Activated CD4-positive, alpha-beta T cell treated with anti-CD3 and anti-CD28 coated beads, Interleukin-2, amount 10 ng/mL, durations not matched to agents 24 days and 14 days (primary cell): ENCODE measurements around the gene FBXW2. TPM values are rescaled to one million over a fixed set of nuclear protein-coding genes. Genes with fewer than 3 reads are reported as not detected.
A peak's percentile ranks its signal among the peaks of the same experiment; 100 is the strongest.
"Not testable (repeated sequence)": the region's sequence is repeated elsewhere in the genome, so short reads cannot be mapped to it uniquely, and the experiment has no call there.

Experiments used
- DNase-seq: peaks from one replicate; pipeline ENCODE4 v3.0.0; 2022
- H3K27ac Mint-ChIP-seq: one replicate; pipeline ENCODE4 v1.8.0; 2022; ENCODE audit warnings: mild to moderate bottlenecking, mixed read lengths
- H3K27me3 Mint-ChIP-seq: one replicate; pipeline ENCODE4 v1.8.0; 2022; ENCODE audit warnings: mixed read lengths
- H3K36me3 Mint-ChIP-seq: one replicate; pipeline ENCODE4 v1.8.0; 2022; ENCODE audit warnings: low read depth, mild to moderate bottlenecking, mixed read lengths
- H3K4me1 Mint-ChIP-seq: one replicate; pipeline ENCODE4 v1.8.0; 2021; ENCODE audit warnings: mixed read lengths
- H3K4me3 Mint-ChIP-seq: one replicate; pipeline ENCODE4 v1.8.0; 2022; ENCODE audit warnings: mild to moderate bottlenecking, moderate library complexity, mixed read lengths
- H3K9me3 Mint-ChIP-seq: one replicate; pipeline ENCODE4 v1.8.0; 2021; ENCODE audit warnings: mixed read lengths
- intact Hi-C: fragments of 100-400 bp; cut with micrococcal nuclease; formaldehyde crosslinking; loops from one replicate; pipeline ENCODE4 v1.15.1; 2023
- total RNA-seq: library from RNA; stranded (reverse); gene quantifications from 2 replicates; pipeline ENCODE4 v1.2.3, GENCODE V29; 2022

Gene FBXW2
- total RNA-seq, 1 donor from 2014 or later, result 84.9 TPM

DNA sequence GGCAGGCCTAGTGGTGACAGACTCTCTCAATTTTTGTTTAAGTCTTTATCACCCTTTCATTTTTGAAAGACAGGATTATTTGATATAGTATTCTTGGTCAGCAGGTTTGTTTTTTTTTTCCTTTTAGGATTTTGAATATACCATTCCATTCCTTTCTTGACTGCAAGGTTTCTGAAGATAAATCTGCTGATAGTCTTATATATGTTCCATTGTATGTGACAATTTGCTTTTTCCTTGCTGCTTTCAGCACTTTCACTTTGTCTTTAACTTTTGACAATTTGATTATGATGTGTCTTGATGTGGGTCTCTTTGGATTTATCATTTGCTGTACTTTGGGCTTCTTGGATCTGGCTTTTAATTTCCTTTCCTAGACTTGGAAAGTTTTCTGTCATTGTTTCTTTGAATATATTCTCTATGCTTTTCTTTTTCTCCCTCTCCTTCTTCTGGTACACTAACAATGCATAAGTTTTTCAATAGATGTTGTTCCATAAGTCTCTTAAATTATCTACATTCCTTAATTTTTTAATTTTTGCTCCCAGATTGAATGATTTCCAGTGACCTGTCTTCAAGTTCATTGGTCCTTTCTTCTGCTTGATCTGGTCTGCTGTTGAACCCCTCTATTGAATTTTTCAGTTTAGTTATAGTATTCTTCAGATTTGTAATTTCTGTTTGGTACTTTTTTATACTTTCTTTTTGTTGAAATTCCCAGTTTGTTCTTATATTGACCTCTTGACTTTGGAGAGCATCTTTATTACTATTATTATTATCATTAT is 14.6 kb upstream of the FBXW2 start:
- Mint-ChIP-seq H3K4me3 (no peak overlapping the region), H3K27me3 (no peaks in the 10 kb centered on the region), H3K36me3 (peaks cover 19% of the 10 kb centered on the region), H3K4me1 (no peaks in the 10 kb centered on the region), H3K27ac (no peak overlapping the region), H3K9me3 (peaks cover 27% of the 10 kb centered on the region)
- intact Hi-C loops, result no loop called here
- no peak for DNase-seq

DNA sequence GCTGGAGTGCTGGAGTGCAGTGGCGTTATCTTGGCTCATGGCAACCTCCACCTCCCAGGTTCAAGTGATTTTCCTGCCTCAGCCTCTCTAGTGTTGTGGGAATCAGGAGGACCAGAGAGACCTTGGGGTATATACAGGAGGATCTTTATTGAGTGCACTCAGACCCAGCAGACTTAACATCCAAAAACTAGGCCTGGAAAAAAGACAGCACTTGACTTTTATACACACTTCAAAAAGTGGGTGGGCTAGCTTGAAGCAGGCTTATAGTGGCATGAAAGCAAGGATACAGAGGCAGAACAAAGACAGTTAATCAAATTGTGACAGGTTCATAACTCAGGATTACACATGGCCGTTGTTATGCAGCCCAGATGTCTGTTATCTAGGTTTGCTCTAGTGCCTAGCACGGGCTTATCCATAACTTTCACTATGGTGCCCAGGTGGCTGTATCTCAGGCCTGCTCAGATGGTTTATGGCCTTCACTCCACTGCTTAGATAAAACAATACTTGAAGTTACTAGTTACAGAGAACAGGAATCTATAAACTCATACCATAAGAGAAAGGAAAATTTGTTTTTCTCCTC is 11.7 kb upstream of the FBXW2 start:
- H3K27me3 Mint-ChIP-seq, H3K4me1 Mint-ChIP-seq, intact Hi-C loops, DNase-seq, H3K4me3 Mint-ChIP-seq, H3K27ac Mint-ChIP-seq: not testable (repeated sequence)
- Mint-ChIP-seq H3K36me3 (peaks cover 19% of the 10 kb centered on the region), H3K9me3 (peaks cover 24% of the 10 kb centered on the region)

DNA sequence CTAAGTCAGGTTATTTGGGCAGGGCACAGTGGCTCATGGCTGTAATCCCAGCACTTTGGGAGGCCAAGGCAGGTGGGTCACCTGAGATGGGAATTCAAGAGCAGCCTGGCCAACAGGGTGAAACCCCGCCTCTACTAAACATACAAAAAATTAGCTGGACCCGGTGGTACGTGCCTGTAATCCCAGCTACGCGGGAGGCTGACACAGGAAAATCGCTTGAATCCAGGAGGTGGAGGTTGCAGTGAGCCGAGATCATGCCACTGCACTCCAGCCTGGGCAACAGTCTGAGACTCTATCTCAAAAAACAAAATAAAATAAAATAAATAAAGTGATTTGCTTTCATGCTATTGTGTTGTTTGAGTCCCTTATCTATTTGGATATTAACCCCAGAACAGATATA is 8.2 kb upstream of the FBXW2 start:
- peaks cover 9% of the 10 kb centered on the region for H3K9me3 Mint-ChIP-seq
- no peak overlapping the region for H3K4me3 Mint-ChIP-seq
- no peaks in the 10 kb centered on the region for H3K27me3 Mint-ChIP-seq
- H3K27ac Mint-ChIP-seq, result no peak overlapping the region
- H3K36me3 Mint-ChIP-seq, result peaks cover 6% of the 10 kb centered on the region
- no peak for DNase-seq
- H3K4me1 Mint-ChIP-seq, result no peaks in the 10 kb centered on the region
- intact Hi-C loops, result no loop called here

DNA sequence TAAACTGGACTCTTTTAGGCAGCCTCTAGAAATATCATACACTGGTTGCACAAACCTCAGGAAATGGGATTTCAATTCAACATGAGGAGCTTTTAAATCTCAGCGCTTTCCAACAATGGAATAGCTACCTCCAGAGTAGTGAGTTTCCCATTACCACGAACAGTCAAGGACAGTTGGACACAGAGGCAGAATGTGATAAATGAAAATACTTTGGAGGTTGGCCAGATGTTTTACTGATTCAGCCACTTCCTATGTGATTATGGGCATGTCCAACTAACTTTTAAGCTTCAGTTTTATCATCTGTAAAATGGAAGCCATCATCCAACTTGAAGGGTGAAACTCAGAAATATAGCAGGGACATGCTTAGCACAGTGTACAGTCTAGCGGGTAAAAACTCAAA is 2.1 kb downstream of the FBXW2 start:
- Mint-ChIP-seq H3K36me3 (peaks cover 43% of the 10 kb centered on the region), H3K9me3 (no peaks in the 10 kb centered on the region), H3K27ac (no peak overlapping the region), H3K27me3 (no peaks in the 10 kb centered on the region), H3K4me3 (peak overlapping the region; percentile 86), H3K4me1 (peaks cover 54% of the 10 kb centered on the region)
- intact Hi-C loops, result loop anchor here (10.0 kb wide), 1 partner anchor 76 kb away; the partner anchor contains the start of gene MEGF9
- no peak for DNase-seq

DNA sequence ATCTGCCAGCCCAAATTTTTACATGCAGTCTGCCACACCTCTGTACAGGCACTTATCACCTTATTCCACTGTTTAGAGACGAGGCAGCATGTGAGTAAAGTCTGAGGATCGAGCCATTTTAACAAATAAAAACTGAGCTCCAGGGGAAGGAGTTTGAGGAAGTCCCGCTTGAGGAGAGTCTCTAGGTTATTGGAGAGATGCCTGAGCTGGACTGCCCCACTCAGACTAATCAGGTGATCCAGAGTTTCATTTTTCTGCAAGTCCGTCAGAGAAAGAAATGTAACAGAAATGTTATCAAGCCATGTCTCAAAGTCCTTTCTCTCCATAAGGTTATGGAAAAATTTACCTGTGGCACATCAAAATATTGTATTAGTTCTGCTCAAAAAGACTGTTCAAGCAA is 5.3 kb downstream of the FBXW2 start:
- Mint-ChIP-seq H3K4me3 (no peak overlapping the region), H3K27me3 (no peaks in the 10 kb centered on the region), H3K36me3 (peaks cover 63% of the 10 kb centered on the region), H3K27ac (peak overlapping the region; percentile 36), H3K9me3 (no peaks in the 10 kb centered on the region), H3K4me1 (peaks cover 57% of the 10 kb centered on the region)
- intact Hi-C loops, result no loop called here
- no peak for DNase-seq

DNA sequence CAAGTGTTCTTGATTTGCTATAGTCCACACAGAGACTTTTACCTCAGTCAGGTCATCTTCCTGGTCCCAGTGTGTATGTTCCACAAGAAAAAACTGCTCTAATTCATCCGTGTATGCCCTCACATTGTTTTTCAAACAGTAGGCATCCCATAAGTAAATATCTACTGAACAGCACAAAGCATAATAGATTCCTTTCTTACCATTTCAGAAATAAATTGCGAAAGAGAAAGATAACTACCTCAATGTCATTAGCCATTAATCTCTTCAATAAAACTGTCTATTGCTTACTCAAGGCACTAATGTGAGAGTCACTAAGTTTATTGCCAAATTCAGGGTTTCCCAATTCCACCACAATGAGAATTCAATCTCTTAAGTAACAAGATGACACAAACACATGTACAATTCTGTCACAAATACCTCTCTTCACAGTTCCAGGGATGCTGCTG is 9.6 kb downstream of the FBXW2 start:
- no peaks in the 10 kb centered on the region for H3K27me3 Mint-ChIP-seq
- H3K4me1 Mint-ChIP-seq, result peaks cover 33% of the 10 kb centered on the region
- no peak overlapping the region for H3K27ac Mint-ChIP-seq
- intact Hi-C loops, result no loop called here
- no peak overlapping the region for H3K4me3 Mint-ChIP-seq
- peaks cover 3% of the 10 kb centered on the region for H3K9me3 Mint-ChIP-seq
- H3K36me3 Mint-ChIP-seq, result peaks cover 67% of the 10 kb centered on the region
- DNase-seq, result no peak

DNA sequence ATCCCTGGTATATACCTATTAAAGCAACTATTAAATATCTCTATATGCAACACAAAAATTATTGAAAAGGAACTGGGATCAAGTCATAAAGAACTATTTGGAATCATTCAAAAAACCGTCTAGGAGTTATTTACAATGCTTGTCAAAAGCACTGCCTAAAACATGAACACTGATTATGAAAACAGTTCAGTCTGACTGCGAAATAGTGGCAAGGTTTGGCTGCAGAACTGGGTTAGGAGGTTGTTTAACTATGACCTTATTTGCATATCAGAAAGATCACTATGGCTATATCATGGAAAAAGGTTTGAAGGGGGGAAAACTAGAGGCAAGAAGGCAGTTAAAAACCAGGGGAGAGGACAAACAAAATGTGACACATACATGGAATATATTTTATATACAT is 12.0 kb downstream of the FBXW2 start:
- Mint-ChIP-seq H3K9me3 (peaks cover 3% of the 10 kb centered on the region), H3K4me1 (peaks cover 21% of the 10 kb centered on the region), H3K27ac (peak overlapping the region; percentile 56), H3K27me3 (no peaks in the 10 kb centered on the region), H3K36me3 (peaks cover 67% of the 10 kb centered on the region), H3K4me3 (no peak overlapping the region)
- no peak for DNase-seq
- intact Hi-C loops, result no loop called here

DNA sequence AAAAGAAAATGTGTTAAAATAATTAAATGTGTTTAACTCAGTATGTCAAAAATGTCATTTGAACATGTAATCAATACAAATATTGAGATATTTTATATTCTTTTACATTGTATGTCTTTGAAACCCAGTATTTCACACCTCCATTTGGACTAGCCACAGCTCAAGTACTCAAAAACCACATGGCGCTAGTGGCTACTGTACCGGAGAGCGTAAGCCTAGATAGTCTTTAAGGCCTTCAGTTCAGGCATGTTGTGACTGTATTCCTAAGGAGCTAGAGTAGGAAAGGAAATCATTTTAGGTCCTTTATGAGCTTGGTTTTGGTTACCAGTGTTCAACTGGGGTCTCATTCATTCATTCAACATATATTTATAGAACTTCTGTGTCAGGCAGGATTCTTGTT is 12.8 kb downstream of the FBXW2 start:
- H3K9me3 Mint-ChIP-seq, result peaks cover 3% of the 10 kb centered on the region
- H3K36me3 Mint-ChIP-seq, result peaks cover 66% of the 10 kb centered on the region
- H3K27me3 Mint-ChIP-seq, result no peaks in the 10 kb centered on the region

DNA sequence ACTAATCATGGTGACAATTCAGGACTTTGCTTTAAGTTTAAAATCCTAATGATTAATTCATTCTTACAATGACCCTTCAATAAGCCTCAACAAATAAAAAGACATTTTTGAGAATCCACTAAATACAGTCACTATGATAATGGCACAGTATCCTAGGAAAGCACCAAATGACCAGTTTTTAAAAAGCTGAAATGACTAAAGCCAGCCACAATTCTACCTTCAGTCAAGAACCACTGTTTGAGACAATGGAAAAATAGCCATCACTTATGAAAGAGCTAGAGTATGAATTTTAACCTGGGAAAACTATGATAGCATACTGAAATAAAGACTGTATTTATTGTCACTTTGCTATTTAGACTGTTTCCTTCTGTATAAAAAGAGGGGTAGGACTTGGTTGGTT is 14.0 kb downstream of the FBXW2 start:
- Mint-ChIP-seq H3K27ac (no peak overlapping the region), H3K9me3 (peaks cover 3% of the 10 kb centered on the region), H3K27me3 (no peaks in the 10 kb centered on the region), H3K4me1 (peaks cover 15% of the 10 kb centered on the region), H3K4me3 (no peak overlapping the region), H3K36me3 (peaks cover 64% of the 10 kb centered on the region)
- intact Hi-C loops, result no loop called here
- no peak for DNase-seq

More for the DNA sequence above, 12.8 kb downstream of the FBXW2 start:
- peaks cover 18% of the 10 kb centered on the region for H3K4me1 Mint-ChIP-seq
- H3K27ac Mint-ChIP-seq, result no peak overlapping the region
- intact Hi-C loops, result no loop called here
- DNase-seq, result no peak
- no peak overlapping the region for H3K4me3 Mint-ChIP-seq

DNA sequence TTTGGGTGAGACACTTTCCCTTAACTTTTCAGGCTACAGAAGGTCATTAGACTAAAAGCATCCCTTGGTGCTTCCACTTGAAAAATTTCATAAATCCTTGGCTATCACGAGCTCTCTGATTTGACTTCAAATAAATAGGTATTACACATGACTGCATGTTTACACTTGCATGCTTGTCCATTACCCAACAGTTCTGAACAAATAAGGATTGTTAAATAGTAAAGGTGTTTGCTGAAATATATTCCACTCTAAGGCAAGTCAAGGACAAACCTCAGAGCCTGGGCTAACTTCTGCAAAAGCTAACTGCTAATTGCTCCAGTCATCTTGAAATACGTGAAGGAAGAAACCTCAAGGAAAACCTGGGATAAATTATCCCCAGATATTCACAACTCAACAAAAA is 14.5 kb downstream of the FBXW2 start:
- Mint-ChIP-seq H3K9me3 (peaks cover 3% of the 10 kb centered on the region), H3K4me3 (no peak overlapping the region), H3K27ac (peak overlapping the region; percentile 2), H3K4me1 (peaks cover 11% of the 10 kb centered on the region), H3K36me3 (peaks cover 60% of the 10 kb centered on the region), H3K27me3 (no peaks in the 10 kb centered on the region)
- DNase-seq, result no peak
- intact Hi-C loops, result no loop called here

DNA sequence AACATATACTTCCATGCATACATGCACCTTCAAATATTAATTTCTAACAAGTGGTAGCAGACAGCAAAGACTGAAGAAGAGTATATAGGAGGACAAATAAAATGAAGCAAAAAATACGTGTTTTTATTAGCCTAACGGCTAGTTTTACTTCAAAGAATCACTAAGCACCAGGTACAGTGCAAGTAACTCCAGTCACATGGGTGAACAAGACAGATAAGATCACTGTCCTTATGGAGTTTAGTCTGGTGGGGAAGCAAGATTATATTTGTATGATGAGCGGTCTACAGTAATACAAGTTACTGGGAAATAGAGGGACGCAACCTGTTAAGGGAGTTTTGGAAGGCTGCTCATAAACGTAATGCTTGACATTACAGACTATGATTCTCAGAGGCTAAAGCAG is 16.0 kb downstream of the FBXW2 start:
- Mint-ChIP-seq H3K36me3 (peaks cover 52% of the 10 kb centered on the region), H3K27ac (no peak overlapping the region), H3K27me3 (no peaks in the 10 kb centered on the region), H3K4me1 (peaks cover 8% of the 10 kb centered on the region), H3K9me3 (peaks cover 3% of the 10 kb centered on the region), H3K4me3 (no peak overlapping the region)
- DNase-seq, result no peak
- intact Hi-C loops, result no loop called here

DNA sequence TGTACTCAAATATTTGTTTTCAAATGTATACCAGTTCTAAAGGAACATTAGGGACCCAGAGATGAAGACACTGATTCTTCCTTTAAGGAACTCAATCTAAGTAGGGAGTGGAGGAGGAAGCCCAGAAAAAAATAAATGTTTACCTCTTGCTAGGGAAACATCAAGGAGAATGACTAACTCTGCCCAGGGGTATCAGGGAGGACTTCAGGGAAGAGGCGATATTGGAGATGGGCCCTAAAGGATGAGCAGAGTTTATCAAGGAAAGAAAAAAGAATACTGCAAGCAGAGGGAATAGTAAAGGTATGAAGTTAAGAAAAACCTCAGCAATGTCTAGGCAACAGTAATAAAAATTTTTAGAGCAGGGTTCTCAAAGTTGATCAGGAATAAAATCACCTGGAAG is 16.4 kb downstream of the FBXW2 start:
- Mint-ChIP-seq H3K4me1 (peaks cover 8% of the 10 kb centered on the region), H3K27ac (no peak overlapping the region), H3K4me3 (no peak overlapping the region), H3K27me3 (no peaks in the 10 kb centered on the region), H3K9me3 (peaks cover 3% of the 10 kb centered on the region), H3K36me3 (peaks cover 54% of the 10 kb centered on the region)
- no peak for DNase-seq
- intact Hi-C loops, result no loop called here

DNA sequence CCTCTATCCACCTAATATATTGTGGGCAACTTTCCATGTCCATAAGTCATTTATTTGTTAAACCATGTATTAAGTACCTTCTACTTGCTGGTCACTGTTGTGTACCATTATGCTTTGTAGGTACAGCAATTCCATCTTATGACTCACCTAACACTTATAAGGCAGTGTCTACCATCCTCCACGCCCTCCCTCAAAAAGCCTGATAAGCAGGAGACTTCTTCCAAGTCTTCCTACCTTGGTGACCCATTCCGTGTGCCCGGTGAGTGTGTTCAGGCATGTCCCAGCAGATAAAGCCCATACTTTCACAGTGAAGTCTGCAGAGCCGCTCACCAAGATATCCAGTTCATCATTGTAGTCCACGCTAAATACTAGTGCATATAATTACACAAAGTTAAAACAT is 17.4 kb downstream of the FBXW2 start:
- H3K27me3 Mint-ChIP-seq, result no peaks in the 10 kb centered on the region
- H3K9me3 Mint-ChIP-seq, result no peaks in the 10 kb centered on the region
- no peak for DNase-seq
- peaks cover 57% of the 10 kb centered on the region for H3K36me3 Mint-ChIP-seq
- H3K27ac Mint-ChIP-seq, result peak overlapping the region; percentile 45
- peaks cover 11% of the 10 kb centered on the region for H3K4me1 Mint-ChIP-seq
- H3K4me3 Mint-ChIP-seq, result no peak overlapping the region
- intact Hi-C loops, result no loop called here

DNA sequence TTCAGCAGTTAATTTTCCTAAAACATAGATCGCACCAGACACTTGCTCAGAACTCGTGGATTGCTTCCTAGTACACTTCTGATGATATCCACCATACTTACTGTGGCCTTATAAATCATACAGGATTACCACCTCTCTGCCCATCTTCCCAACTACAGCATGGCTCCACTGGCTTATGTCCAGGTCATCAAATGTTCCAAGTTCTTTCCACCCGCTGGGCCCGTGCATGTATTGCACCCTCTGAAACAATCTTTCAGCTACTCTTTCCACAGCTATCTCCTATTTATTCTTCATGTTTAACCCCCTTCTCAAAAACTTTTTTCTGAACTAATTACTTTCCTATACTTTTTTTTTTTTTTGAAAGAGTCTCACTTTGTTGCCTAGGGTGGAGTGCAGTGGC is 18.5 kb downstream of the FBXW2 start:
- no peak for DNase-seq
- H3K4me3 Mint-ChIP-seq, result no peak overlapping the region
- intact Hi-C loops, result loop anchor here (5.0 kb wide), 1 partner anchor 68 kb away; the partner anchor contains the start of gene PSMD5
- no peaks in the 10 kb centered on the region for H3K9me3 Mint-ChIP-seq
- H3K27me3 Mint-ChIP-seq, result no peaks in the 10 kb centered on the region
- H3K27ac Mint-ChIP-seq, result peak overlapping the region; percentile 13
- H3K36me3 Mint-ChIP-seq, result peaks cover 62% of the 10 kb centered on the region
- peaks cover 17% of the 10 kb centered on the region for H3K4me1 Mint-ChIP-seq
